ENCODE data around the gene CABP2. TPM values are rescaled to one million over a fixed set of nuclear protein-coding genes. Genes with fewer than 3 reads are reported as not detected.

The CABP2 gene
- not detected in 2 replicates for total RNA-seq

DNA sequence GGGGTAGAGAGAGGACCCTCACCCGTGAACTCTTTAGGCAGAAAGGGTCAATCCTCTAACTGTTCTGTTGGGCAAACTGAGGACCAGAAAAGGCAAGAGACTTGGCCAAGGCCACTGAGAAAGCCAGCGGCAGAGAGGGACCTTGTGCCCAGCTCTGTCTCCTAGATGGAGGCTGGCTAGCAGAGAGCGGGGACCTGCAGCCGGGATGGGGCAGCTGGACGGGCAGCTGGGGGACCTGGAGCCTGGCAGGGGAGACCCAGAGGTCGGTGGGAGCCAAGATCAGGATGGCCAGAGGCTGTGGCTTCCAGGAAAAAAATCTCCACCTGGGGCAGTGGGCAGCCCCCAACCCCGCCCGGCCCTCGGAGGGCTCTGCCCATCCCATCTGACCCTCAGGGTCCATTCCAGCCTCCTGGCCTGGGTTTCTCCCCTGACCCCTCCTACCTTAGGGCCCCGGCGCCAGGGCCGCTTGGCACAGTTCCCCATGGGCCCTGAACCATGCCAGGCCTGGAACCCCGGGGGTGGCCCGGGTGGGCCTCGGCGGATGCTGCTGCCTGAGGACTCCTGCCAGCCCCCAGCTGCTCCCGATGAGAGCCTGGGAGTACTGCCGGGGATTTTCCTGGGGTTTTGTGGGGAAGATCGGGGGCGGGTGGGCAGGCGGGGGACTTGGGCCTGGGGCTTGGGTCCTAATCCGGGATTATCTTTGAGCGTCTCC, at the start of gene CABP2:
Gene CABP2, minus strand, starts transcription at position 603 of the 712 bp plus-strand sequence. Its CDS starts 120 bp downstream, at position 483.

DNA sequence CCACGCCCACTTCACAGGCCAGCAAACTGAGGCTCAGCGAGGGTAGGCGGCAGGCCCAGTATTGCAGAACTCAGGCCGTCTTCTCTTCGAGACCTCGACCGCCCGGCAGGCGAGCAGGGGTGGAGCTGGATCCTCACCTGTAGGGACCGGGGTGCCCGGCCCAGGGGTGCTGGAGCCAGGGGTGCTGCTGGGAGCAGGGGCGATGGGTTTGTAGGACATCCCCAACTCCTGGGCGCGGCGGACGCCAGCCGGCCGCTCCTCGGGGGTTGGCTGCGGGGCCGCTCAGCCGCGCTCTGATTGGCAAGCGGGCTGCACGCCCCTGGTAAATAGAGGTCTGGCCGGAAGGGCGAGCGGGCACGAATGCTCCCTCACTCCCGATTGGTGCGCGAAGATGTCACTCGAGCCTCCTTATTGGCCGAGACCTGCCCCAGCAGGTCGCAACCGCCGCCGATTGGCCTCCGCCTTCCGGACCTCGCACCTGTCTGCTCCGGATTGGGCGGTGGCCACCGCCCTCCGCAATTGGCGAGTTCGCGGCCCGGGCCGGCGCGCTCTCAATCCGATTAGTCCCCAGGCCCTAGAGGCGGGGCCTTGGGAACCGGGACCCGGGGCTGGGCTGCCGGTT, 15.3 kb downstream of the CABP2 start, which contains the start of gene CDK2AP2:
Gene CDK2AP2, minus strand, starts transcription at position 299 of the 622 bp plus-strand sequence. Its CDS starts 80 bp downstream, at position 219.

DNA sequence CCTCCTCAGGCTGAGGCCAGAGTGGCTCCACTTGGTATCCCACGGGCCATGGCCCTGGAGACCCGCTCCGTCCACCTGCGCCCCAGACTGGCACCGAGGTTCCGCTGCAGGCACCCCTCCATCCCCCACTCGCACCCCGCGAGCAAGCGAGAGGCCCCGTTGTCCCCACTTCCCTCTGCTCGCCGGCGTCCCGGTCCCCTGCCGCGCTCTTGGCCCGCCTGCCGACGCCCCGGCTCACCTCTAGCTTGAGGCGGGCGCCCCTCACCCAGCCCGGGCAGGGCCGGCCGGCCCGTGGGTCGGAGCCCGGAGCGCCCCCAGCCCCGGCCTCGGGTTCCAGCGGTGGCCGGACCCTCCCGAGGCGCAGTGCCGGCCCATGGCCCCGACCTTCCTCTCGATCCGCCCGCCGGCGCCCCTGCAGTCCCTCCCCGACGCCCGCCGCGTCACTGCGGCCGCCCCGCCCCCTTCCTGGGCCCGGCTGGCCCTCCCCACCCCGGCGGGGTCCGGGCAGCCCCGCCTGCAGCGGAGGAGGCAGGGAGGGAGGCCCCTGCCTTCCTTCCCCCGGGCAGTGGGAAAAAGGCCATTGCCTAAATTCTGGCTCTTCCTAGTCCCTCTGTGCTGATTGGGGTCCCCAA, 18.2 kb downstream of the CABP2 start, which contains the start of gene PITPNM1:
Gene PITPNM1, minus strand, starts transcription at position 414 of the 632 bp plus-strand sequence. CDS start 1,183 bp downstream, outside the sequence.

DNA sequence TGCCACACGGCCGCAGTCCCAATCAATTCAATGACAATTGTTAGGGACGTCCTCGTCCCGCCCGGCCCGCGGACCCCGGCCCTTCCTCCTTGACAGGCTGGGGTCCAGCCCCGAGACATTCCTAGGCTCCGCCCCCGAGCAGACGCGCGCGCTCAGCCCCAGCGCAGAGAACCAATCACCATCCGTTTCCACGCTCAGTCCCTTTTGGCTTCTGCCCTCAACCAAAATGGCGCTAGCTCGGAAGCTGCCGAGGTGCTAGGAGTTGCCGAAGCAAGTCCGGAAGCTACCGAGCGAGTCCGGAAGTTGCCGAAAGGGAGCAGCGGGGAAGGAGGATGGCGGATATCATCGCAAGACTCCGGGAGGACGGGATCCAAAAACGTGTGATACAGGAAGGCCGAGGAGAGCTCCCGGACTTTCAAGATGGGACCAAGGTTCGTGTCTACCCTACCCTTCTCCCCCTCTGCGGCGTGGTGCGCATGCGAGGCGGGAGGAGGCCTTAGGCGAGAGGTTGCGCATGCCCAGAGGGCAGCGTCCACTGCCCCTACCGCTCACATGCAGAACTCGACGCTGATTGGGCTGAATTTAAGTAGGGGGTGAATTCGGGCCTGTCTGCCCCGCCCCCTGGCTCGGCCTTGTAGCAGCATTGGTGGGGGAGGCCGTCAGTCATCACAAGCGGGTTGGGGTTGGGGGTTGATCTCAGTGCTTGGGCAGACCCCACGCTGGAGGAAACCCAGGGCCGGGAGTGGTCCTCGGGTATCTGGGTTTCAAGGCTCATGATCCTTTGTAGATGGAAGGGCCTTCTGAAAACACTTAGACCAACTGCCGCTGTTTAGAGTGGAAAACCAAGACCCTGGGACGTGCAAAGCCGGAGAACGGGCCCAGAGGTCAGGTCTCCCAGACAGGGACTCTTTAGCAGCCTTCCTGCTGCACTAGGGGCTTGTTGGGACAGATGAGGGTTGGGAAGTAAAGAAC, 40.1 kb downstream of the CABP2 start, which contains the start of gene AIP:
Gene AIP, plus strand, starts transcription at position 200 of the 972 bp plus-strand sequence. Its CDS starts 133 bp downstream, at position 333.

Other genes with a start within 250 kb of the CABP2 start
- gene ANKRD13D, start 234.1 kb downstream of the CABP2 start, total RNA-seq, result 22.5 and 26.9 TPM in 2 replicates
- gene SSH3, start 219.9 kb downstream of the CABP2 start, total RNA-seq, result 10.0 and 39.9 TPM in 2 replicates
- gene POLD4, start 169.9 kb downstream of the CABP2 start, total RNA-seq, result 134 and 176 TPM in 2 replicates
- 14.6 and 18.1 TPM in 2 replicates for gene CLCF1, start 149.8 kb downstream of the CABP2 start, total RNA-seq
- gene RAD9A, start 131.5 kb downstream of the CABP2 start, total RNA-seq, result 4.2 and 4.7 TPM in 2 replicates
- 172 and 194 TPM in 2 replicates for gene PPP1CA, start 121.6 kb downstream of the CABP2 start, total RNA-seq
- gene TBC1D10C, start 119.4 kb downstream of the CABP2 start, total RNA-seq, result not detected in 2 replicates
- 0.49 TPM in 1 of 2 replicates, not detected in the other for gene CARNS1, start 107.8 kb downstream of the CABP2 start, total RNA-seq
- 46.3 and 51.8 TPM in 2 replicates for gene RPS6KB2, start 95.0 kb downstream of the CABP2 start, total RNA-seq
- 2.0 TPM in 1 of 2 replicates, not detected in the other for gene PTPRCAP, start 85.8 kb downstream of the CABP2 start, total RNA-seq
- gene CORO1B, start 80.0 kb downstream of the CABP2 start, total RNA-seq, result 71.1 and 73.1 TPM in 2 replicates
- gene GPR152, start 70.7 kb downstream of the CABP2 start, total RNA-seq, result not detected in 2 replicates
- not detected in 2 replicates for gene CABP4, start 68.1 kb downstream of the CABP2 start, total RNA-seq
- 32.7 and 46.2 TPM in 2 replicates for gene TMEM134, start 54.2 kb downstream of the CABP2 start, total RNA-seq
- gene AIP, start 40.4 kb downstream of the CABP2 start, total RNA-seq, result 59.2 and 72.4 TPM in 2 replicates
- gene PITPNM1, start 18.1 kb downstream of the CABP2 start, total RNA-seq, result 37.5 and 38.1 TPM in 2 replicates
- 33.5 and 54.3 TPM in 2 replicates for gene CDK2AP2, start 15.3 kb downstream of the CABP2 start, total RNA-seq
- gene GSTP1, start 60.4 kb upstream of the CABP2 start, total RNA-seq, result 1,161 and 1,414 TPM in 2 replicates
- 199 and 234 TPM in 2 replicates for gene NDUFV1, start 83.5 kb upstream of the CABP2 start, total RNA-seq
- 4.1 and 14.6 TPM in 2 replicates for gene NUDT8, start 106.5 kb upstream of the CABP2 start, total RNA-seq
- not detected in 2 replicates for gene TBX10, start 116.3 kb upstream of the CABP2 start, total RNA-seq
- not detected in 2 replicates for gene ACY3, start 127.3 kb upstream of the CABP2 start, total RNA-seq
- gene ALDH3B2, start 151.2 kb upstream of the CABP2 start, total RNA-seq, result not detected in 2 replicates